Pancreas (tissue), 10 donors: ENCODE measurements around the gene BLACAT1. TPM values are rescaled to one million over a fixed set of nuclear protein-coding genes. Genes with fewer than 3 reads are reported as not detected.
"Not testable (repeated sequence)": the region's sequence is repeated elsewhere in the genome, so short reads cannot be mapped to it uniquely, and the experiment has no call there.

Source experiments
- ATAC-seq, 4 donors: fragments of 200-7000 bp; cut with Tn5 transposase; one replicate each; pipeline versions ENCODE4 v1.8.0 to v1.9.1; 2020; ENCODE audit warnings: mild to moderate bottlenecking in 4 of 4, moderate library complexity in 4 of 4
- DNase-seq, 6 donors: peaks; one replicate each; pipeline ENCODE4 v3.0.0-alpha.2; 2020
- FAIRE-seq: peaks from 2 replicates; lab custom pipeline; 2012; peaks lifted over from hg19 to GRCh38; lab: Jason Lieb, UNC
- H3K27ac ChIP-seq, 4 donors: fragments of 200-600 bp; sonication (generic); 1 replicate in 3 of 4; 2 replicates in 1 of 4; pipeline versions ENCODE4 v1.5.0 to v1.8.0; 2020
- H3K27me3 ChIP-seq, 4 donors: fragments of 200-600 bp; one replicate each; pipeline ENCODE4 v1.8.0; 2021
- H3K36me3 ChIP-seq, 3 donors: fragments of 200-600 bp; sonication (generic) in 1 of 3; one replicate each; pipeline versions ENCODE4 v1.5.0 to v1.8.0; 2020 to 2021
- H3K4me1 ChIP-seq, 3 donors: fragments of 200-600 bp; one replicate each; pipeline ENCODE4 v1.8.0; 2021
- H3K4me3 ChIP-seq, 4 donors: fragments of 200-600 bp; sonication (generic) in 2 of 4; one replicate each; pipeline versions ENCODE4 v1.5.0 to v1.8.0; 2020 to 2021
- H3K9me3 ChIP-seq, 4 donors: fragments of 200-600 bp; one replicate each; pipeline ENCODE4 v1.8.0; 2021
- WGBS, 2 donors: extraction: QIAGEN DNeasy Blood & Tissue Kit; methylation state at CpG; one replicate each; pipeline ENCODE4 v1.1.7; 2013; 5-methylcytosine and 5-hydroxymethylcytosine counted together
- intact Hi-C, 3 donors: fragments of 100-400 bp; cut with DNase I; formaldehyde crosslinking; loops; one replicate each; pipeline versions ENCODE4 v1.11.1 to v1.14.2; 2022
- polyA plus RNA-seq, 2 donors: library from polyadenylated mRNA; stranded (reverse); fragments of 200-250 nt; gene quantifications; one replicate each; pipeline ENCODE4 v1.2.3, GENCODE V29; 2013
- total RNA-seq, 6 donors: library from RNA; stranded (reverse); fragmentation: NEBNext Ultra II Directional in 4 of 6; extraction: Animal tissue kit (Norgen Biotek cat#: 25700) in 4 of 6; gene quantifications; one replicate each; pipeline versions ENCODE4 v1.2.1 to v1.2.4, GENCODE V29; 2021 to 2023
- TF ChIP-seq, protein P1 (sequence below), 4 donors: fragments of 200-600 bp; sonication (generic) in 3 of 4; IDR thresholded peaks; one replicate each; pipeline versions ENCODE4 v1.5.0 to v1.8.0; 2021; ENCODE audit warnings: antibody characterized with exemption in 4 of 4
- donor health status: healthy with polysubstance abuse.
- donor health status: DM: no; HTN: no; CAD: no; lungs with moderate emphysema.
- donor health status: DM: no; HTN: no; CAD: no.
- donor health status: control.
- donor health status: control.
- donor health status: Bipolar disorder and iron deficiency.
- donor health status: DM: yes; HTN: yes; CAD: no.
- donor health status: DM: no; HTN: no; CAD: no.
- donor health status: DM: no; HTN: no; CAD: no.
- donor health status: DM: yes; HTN: yes; CAD: no.

Gene BLACAT1
- total and polyA plus RNA-seq, 8 donors = 0.09 to 0.34 (median 0.17) TPM; not detected in 2

DNA sequence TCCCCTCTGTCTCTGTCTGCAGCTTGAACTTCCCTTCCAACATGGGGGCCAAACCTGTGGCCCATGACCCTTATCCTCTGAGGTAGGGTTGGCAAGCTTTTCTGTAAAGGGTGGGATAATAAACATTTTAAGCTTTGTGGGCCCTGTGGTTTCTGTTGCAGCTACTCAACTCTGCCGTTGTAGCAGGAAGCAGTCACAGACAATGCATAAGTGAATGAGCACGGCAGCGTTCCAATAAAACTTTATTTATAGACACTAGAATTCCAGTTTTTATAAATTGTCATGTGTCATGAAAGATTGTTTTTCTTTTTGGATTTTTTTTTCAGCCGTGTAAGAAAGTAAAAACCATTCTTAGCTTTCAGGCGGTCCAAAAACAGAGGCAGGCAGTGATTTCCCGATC lies 30.4 kb upstream of the BLACAT1 start:
- Histone ChIP-seq H3K27me3 (no peaks in the 10 kb centered on the region), H3K4me1 (no peaks in the 10 kb centered on the region), H3K36me3 (no peaks in the 10 kb centered on the region), H3K9me3 (no peaks in the 10 kb centered on the region), H3K4me3 (no peak overlapping the region), H3K27ac (no peak overlapping the region)
- DNase-seq (no peak), ATAC-seq (no peak), FAIRE-seq (no peak)
- WGBS, 2 donors = 88 to 91% methylated on average over 6 of the region's 6 CpGs
- intact Hi-C loops = loop anchor here in 2 of 3 donors (10.0 kb wide), 2 partner anchors 91 to 151 kb away; no protein-coding TSS in a partner anchor
- TF ChIP-seq, protein P1, sequence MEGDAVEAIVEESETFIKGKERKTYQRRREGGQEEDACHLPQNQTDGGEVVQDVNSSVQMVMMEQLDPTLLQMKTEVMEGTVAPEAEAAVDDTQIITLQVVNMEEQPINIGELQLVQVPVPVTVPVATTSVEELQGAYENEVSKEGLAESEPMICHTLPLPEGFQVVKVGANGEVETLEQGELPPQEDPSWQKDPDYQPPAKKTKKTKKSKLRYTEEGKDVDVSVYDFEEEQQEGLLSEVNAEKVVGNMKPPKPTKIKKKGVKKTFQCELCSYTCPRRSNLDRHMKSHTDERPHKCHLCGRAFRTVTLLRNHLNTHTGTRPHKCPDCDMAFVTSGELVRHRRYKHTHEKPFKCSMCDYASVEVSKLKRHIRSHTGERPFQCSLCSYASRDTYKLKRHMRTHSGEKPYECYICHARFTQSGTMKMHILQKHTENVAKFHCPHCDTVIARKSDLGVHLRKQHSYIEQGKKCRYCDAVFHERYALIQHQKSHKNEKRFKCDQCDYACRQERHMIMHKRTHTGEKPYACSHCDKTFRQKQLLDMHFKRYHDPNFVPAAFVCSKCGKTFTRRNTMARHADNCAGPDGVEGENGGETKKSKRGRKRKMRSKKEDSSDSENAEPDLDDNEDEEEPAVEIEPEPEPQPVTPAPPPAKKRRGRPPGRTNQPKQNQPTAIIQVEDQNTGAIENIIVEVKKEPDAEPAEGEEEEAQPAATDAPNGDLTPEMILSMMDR (IDR thresholded peaks at IDR 0.05) = no peak

DNA sequence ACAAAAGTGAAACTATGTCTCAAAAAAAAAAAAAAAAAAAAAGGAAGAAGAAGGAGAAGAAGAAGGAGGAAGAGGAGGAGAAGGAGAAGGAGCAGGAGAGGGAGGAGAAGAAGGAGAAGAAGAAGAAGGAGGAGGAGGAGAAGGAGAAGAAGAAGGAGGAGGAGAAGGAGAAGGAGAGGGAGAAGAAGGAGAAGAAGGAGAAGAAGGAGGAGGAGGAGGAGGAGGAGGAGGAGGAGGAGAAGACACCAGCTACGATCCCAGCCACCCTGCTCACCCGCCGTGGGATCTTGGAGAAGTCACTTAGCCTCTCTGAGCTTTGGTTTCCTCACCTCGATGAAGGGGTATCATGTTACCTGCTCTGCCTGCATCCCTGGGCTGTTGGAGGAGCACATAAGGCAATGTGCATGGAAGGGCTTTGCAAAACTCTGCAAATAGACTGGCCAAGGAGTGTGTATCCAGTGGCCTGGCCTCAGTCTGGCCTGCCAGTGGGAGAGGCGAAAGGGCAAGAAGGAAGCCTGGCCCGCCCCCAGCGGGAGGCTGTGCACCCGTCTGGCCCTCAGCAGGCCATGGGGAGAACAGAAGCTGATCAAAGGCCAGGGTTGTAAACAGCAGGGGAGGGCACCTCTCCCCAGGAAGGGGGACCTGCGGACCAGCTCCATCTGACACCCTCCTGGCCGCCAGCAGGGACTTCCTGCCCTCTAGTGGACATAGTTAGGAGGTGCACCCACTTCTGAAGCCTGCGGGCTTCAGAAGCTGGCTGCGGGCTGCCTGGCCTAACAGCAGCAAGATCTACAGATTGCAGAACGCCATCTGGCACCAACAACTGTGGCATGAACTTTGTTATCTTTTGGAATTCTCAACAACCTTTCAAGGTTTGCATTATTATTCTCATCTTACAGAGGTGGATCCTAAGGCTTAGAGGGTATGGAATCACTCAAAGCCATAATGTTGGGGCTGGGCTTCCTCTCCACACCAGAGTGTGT lies 29.4 kb upstream of the BLACAT1 start:
- H3K27me3 ChIP-seq = no peaks in the 10 kb centered on the region
- intact Hi-C loops = loop anchor here in 2 of 3 donors (5.0 to 10.0 kb wide), 3 partner anchors 90 to 150 kb away; no protein-coding TSS in a partner anchor
- 30 to 35% methylated on average over 11 to 13 of the region's 13 CpGs for WGBS, 2 donors
- TF ChIP-seq, protein P1 (IDR thresholded peaks at IDR 0.05) = peak; percentile 85 to 98 (median 96)
- H3K27ac ChIP-seq = no peak overlapping the region
- H3K36me3 ChIP-seq = no peaks in the 10 kb centered on the region
- FAIRE-seq = no peak
- H3K9me3 ChIP-seq = no peaks in the 10 kb centered on the region
- no peak overlapping the region for H3K4me3 ChIP-seq
- no peaks in the 10 kb centered on the region for H3K4me1 ChIP-seq
- DNase-seq = peak; percentile 59 to 85 (median 70)
- ATAC-seq = peak; percentile 82 to 94 (median 92)

DNA sequence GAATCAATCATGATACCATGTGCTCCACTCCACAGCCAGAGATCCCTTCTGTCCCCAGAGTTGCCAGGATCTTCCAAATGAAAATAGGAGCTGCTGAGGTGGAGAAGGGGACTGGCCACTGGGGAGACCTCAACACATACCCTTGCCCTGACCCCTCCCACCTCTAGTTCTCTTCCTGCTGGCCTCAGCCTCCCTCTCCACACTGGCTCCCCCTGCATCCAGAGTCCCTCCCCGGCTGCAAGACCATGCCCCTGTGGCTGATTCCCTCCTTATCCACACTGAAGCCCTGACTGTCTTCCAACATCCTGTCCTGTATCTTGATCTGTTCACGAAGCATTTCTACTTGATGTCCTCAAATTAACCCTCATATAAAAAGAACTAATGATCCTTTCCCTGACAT lies 27.5 kb upstream of the BLACAT1 start:
- intact Hi-C loops = loop anchor here in 2 of 3 donors (5.0 to 10.0 kb wide), 3 partner anchors 89 to 149 kb away; no protein-coding TSS in a partner anchor
- TF ChIP-seq, protein P1 (IDR thresholded peaks at IDR 0.05) = no peak
- Histone ChIP-seq H3K4me1 (no peaks in the 10 kb centered on the region), H3K27me3 (no peaks in the 10 kb centered on the region), H3K9me3 (no peaks in the 10 kb centered on the region), H3K4me3 (no peak overlapping the region), H3K27ac (no peak overlapping the region), H3K36me3 (no peaks in the 10 kb centered on the region)
- no peak for FAIRE-seq
- DNase-seq = no peak
- ATAC-seq = no peak
- WGBS, 2 donors = 42 to 46% methylated on average over 2 of the region's 2 CpGs

DNA sequence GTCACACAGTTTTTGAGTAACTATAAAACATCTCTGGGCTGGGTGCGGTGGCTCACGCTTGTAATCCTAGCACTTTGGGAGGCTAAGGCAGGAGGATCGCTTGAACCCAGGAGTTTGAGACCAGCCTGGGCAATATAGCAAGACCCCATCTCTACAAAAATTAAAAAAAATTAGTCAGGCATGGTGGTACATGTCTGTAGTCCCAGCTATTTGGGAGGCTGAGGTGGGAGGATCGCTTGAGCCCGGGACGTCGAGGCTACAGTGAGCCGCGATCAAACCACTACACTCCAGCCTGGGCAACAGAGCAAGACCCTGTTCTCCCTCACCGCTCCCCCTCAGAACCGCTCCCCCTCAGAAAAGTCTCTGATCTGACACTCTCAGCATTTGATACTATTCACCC lies 26.7 kb upstream of the BLACAT1 start:
- not testable (repeated sequence) for H3K27me3 ChIP-seq, H3K9me3 ChIP-seq, H3K4me1 ChIP-seq, H3K36me3 ChIP-seq, DNase-seq, ATAC-seq, H3K27ac ChIP-seq, H3K4me3 ChIP-seq, FAIRE-seq
- WGBS, 2 donors = 75 to 83% methylated on average over 11 of the region's 11 CpGs
- intact Hi-C loops = loop anchor here in 2 of 3 donors (5.0 to 10.0 kb wide), 3 partner anchors 88 to 148 kb away; no protein-coding TSS in a partner anchor

DNA sequence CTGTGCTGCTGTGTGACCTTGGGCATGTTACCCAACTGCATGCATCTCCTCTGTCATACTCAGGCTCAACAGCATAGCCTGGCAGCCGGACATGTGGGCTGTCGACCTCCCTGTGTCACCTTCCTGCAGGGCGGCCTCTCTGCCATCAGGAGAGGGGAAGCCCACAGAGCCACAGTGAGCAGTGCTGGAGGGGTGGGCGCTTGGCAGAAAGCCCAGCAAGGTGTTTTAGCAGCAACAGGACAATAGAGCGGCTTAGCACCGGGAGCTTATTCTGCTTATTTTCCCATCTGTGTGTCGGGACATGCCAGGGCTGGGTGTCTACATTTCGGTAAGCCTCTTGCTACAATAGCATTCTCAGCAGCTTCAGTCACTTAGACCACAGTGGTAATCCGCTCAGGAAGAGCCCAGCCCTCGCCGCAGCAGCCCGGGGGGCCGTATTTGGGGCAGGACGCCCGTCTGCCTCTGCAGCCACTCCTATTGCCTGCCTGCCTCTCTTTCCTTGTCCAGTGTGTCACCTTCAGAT lies 25.8 kb upstream of the BLACAT1 start:
- TF ChIP-seq, protein P1 (IDR thresholded peaks at IDR 0.05) = no peak
- H3K27ac ChIP-seq = no peak overlapping the region
- FAIRE-seq (no peak), ATAC-seq (no peak), DNase-seq (no peak)
- H3K4me3 ChIP-seq = no peak overlapping the region
- H3K27me3 ChIP-seq = no peaks in the 10 kb centered on the region
- H3K9me3 ChIP-seq = no peaks in the 10 kb centered on the region
- no peaks in the 10 kb centered on the region for H3K4me1 ChIP-seq
- intact Hi-C loops = loop anchor here in 2 of 3 donors (5.0 to 10.0 kb wide), 3 partner anchors 87 to 147 kb away; no protein-coding TSS in a partner anchor
- 36 to 39% methylated on average over 15 of the region's 15 CpGs for WGBS, 2 donors
- H3K36me3 ChIP-seq = no peaks in the 10 kb centered on the region
